CD4-positive, alpha-beta T cell treated with Interleukin-4 for 4 hours (primary cell): ENCODE data around the gene WDR86.
A peak's percentile ranks its signal among the peaks of the same experiment; 100 is the strongest.

ENCODE experiments used
- DNase-seq: peaks from one replicate; pipeline ENCODE4 v3.0.0-alpha.2; 2020

Gene WDR86, protein sequence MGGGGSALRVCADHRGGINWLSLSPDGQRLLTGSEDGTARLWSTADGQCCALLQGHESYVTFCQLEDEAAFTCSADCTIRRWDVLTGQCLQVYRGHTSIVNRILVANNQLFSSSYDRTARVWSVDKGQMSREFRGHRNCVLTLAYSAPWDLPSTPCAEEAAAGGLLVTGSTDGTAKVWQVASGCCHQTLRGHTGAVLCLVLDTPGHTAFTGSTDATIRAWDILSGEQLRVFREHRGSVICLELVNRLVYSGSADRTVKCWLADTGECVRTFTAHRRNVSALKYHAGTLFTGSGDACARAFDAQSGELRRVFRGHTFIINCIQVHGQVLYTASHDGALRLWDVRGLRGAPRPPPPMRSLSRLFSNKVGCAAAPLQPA

DNA sequence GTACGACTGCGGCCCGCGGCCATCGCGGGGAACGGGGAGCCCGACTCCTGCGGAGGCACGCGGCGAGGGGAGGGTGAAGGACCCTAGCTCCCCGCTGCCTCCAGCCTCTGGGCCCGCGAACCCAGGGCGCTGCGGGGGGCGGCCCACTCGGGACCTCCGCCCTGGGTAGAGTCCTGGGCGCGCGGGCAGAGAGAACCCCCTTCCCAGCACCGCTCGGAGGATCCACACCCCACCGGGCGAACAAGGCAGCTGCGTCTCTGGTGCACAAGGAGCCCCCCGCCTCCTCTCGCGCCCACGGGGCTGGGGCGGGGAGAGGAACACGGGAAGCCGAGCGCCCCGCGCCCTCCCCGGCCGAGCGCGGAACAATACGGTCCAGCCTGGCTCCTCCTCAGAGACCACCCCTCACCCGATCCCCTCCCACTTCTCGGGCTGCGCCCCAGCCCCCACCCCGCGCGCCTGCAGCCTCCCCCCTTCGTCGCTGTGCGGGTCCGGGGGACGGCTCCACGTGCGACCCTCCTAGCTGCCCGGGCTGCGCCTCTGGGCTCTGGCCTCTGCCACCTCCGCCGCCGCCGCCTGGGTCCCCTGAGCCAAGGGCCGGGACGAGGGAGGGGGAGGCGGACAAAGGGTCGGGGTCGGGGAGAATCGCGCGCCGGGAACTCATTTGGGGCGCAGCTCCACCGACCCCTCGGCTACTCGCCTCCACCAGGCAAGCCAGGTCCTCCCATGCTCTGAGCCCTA lies at the start of gene WDR86:
Gene WDR86 (minus strand): TSS at position 372 of the 738 bp plus-strand sequence. CDS start 449 bp downstream, outside the sequence.
- peak; percentile 24 for DNase-seq

DNA sequence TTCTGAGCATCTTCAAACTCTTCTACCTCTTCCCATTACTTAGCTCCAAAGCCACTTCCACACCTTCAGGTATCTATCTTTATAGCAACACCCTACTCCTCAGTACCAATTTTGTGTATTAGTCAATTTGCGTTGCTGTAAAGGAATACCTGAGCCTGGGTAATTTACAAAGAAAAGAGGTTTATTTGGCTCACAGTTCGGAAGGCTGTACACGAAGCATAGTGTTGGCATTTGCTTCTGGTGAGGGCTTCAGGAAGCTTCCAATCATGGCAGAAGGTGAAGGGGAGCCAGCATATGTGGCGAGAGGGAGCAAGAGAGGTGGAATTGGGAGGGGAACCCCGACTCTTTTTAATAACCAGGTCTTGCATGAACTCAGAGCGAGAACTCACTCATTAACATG lies 47.7 kb upstream of the WDR86 start:
- DNase-seq: no peak

DNA sequence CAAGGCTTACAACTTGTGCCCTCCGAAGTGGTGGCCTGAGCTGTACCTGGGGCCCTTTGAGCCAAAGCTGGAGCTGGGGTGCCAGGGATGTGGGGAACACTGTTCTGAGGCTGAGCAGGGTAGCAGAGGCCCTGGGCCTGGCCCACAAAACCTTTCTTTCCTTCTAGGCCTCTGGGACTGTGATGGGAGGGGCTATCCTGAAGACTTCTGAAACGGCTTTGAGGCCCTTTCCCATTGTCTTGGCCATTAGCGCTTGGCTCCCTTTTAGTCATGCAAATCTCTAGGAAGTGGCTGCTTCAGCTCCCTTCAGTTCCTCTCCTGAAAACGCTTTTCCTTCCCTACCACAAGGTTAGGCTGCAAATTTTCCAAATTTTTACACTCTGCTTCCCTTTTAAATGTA lies 46.9 kb upstream of the WDR86 start:
- no peak for DNase-seq

DNA sequence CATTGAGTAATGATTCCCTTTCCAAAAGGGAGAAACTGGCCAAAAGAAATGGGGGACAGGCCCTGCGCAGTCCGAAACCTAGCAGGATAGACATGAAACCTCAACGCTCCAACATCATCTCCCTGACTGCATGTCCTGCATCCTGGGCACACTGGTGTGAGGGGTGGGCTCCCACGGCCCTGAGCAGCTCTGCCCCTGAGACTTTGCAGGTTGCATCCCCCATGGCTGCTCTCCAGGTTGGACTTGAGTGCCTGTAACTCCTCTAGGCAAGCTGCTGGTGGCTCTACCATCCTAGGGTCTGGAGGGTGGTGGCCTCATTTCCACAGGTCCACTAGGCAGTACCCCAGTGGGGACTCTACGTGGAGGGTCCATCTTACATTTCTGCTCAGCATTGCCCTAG lies 46.4 kb upstream of the WDR86 start:
- DNase-seq: no peak

DNA sequence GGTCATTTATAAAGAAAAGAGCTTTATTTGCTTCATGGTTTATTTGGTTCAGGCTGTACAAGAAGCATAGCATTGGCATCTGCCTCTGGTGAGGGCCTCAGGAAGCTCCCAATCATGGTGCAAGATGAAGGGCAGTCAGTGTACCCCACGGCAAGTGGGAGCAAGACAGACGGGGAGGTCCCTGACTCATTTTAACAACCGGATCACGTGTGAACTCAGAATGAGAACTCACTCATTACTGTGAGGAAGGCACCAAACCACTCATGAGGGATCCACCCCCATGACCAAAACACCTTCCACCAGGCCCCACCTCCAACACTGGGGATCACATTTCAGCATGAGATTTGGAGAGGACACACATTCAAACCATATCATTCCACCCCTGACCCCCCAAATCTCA lies 45.9 kb upstream of the WDR86 start:
- DNase-seq: no peak

DNA sequence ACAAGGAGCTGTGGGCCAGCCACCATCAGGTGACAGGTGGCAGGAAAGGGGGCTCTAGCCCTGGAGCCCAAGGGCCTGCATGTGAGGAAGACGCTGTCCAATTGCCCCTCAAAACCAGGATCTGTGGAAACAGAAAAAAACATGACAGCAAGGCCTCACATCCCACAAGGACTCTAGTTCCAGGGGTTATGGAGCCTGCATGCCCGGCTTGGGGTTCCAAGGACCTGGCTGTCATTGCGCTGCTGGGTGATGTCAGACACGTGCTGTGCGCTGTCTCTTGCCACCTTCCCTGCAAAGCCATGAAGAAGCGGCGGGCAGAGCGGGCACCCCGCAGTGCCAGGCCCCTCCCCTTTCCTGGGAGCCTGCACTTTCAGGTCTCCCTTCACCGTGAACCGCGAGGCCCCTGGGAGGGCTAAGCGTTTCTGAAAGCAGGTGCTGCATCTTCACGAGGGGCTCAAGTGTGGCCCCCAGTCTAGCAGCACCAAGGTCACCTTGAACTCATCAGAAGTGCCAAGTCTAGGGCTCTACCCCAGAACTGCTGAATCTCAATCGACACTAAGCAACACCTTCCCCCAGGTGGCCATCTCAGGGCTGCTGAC lies 45.2 kb upstream of the WDR86 start:
- no peak for DNase-seq

DNA sequence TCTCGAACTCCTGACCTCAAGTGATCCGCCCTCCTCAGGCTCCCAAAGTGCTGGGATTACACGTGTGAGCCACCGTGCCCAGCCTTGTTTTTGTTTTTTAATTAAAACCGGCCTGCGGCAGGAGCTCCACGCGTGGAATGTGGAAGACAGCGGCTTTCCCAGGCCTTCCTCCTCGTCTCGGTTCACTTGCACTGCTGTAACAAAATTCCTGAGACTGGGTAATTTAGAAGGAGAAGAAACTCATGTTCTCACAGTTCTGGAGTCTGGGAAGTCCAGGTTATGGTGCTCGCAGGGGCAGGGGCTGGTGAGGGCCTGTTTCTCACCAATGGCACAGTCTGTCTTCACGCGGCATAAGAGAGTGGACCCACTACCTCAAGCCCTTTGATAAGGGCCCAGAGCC lies 44.5 kb upstream of the WDR86 start:
- no peak for DNase-seq

DNA sequence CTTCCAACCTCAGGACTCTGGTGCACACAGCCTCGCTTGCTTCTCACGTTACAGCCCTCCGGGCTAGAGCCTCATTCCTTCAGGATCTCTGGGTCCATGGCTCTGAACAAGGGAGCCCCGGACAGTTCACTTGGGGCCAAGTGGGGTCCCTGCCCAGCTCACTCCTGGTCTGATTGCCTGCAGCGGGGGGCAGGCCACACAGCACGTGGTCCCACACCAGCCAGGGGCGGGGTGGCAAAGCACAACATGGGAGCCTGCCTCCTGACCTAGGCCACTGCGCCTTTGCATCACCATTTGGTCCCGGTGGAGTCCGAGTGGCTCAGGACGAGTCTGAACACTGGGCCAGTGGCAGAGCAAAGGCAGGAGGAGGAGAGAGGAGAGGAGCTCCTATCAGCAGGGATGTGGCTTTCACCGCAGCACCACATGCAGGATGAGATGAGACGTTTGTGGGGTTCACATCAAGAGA lies 43.5 kb upstream of the WDR86 start:
- DNase-seq: no peak

DNA sequence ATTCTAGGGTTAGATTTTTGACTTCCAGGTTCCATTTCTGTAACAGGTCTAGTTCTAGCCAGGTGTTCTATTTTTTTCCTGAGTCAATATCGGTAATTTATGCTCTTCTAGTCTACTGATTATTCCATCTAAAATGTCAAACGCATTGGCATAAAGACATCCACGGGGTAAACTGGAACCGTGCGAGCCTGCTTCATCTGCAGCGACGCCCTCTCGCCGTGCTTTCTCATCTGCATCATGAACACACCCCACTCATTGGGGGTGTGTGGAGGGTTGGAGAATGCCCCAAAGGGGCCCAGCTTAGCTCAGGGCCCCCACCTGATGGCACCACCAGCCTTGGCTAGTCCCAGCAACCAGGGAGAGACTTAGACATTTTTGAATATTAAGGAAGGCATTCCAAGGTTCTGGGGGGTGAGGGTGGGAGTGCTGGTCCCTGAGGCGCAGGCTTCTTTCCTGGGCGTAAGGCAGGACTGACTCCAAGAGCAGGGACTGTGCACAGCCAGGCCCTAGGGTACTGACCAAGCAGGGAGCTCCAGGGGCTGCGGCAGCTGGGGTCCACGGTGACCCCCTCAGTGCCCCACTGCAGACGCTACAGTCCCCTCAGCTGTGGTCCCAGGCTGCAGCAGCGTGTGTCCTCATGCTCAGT lies 43.0 kb upstream of the WDR86 start:
- no peak for DNase-seq

DNA sequence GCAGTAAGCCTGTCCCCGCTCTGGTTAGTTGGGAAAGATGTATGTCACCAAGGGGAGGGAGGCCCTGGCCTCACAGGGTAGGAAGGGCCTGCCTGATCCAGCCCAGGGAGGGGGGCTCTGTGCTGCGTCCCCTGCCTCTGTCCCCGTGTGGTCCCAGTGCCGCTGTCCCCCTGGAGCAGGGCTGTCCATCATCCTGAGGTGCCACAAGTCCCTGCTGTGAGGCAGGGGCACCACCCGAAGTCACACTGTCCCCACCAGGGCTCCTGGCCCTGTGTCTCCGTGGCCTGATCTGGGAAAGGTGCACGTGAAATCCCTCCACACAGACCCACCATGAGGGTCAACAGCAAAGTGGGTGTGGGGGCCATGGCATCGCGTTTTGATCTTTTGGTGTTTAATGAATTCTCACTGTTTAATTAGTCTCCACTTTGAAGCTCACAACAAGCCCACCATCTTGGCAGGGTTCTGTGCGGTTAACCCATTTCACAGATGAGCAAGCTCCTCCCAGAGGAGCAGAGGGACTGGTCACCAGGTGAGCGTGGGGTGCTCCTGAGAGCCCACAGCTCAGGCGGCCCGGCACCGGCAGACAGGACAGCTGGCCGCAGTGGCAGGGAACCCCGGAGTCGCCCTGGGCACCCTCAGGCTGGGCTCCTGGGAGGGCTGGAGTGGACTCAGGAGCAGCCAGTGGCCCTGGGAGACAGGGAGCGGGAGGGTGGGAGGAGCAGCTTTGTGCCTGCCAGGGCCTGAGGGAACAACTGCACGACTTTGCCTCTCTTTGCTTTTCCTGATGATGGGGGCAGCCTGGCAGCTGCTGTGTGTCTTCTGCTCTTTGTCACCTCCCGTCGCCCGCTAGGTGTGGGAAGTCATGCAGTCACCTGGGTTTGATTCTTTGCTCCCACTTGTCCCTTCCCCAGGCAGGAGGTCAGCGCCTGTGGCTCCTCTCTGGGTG lies 42.1 kb upstream of the WDR86 start:
- no peak for DNase-seq

DNA sequence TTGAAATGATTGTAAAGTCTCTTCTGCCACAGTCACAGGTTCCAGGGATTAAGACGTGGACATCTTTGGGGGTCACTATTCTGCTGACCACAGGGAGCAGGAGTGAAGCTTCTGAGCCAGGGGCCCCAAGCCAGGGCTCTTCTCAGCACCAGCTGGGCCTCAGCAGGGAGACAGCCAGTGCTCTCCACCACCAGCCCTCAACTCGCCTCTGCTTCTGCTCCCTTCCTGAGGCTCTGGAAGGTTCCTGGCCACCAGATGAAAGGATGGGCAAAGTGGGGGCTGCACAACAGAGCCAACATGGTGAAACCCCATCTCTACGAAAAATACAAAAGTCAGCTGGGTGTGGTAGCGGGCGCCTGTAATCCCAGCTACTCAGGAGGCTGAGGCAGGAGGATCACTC lies 41.3 kb upstream of the WDR86 start:
- no peak for DNase-seq

DNA sequence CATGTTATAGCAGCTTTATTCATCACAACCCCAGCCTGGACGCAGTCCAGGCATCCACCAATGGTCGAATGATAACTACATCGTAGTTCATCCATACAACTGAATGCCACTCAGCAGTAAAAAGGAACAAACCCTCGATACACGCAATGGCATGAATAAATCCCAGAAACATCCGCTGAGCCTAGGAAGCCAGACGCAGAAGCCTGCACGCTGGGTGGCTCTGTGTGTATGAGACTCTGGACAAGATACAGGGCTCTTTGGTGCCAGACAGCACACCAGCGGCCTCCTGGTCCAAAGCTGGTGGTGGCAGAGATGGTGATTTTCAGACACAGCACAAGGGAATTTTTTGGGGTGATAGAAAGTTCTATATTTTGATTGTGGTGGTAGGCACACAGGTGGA lies 40.2 kb upstream of the WDR86 start:
- no peak for DNase-seq

DNA sequence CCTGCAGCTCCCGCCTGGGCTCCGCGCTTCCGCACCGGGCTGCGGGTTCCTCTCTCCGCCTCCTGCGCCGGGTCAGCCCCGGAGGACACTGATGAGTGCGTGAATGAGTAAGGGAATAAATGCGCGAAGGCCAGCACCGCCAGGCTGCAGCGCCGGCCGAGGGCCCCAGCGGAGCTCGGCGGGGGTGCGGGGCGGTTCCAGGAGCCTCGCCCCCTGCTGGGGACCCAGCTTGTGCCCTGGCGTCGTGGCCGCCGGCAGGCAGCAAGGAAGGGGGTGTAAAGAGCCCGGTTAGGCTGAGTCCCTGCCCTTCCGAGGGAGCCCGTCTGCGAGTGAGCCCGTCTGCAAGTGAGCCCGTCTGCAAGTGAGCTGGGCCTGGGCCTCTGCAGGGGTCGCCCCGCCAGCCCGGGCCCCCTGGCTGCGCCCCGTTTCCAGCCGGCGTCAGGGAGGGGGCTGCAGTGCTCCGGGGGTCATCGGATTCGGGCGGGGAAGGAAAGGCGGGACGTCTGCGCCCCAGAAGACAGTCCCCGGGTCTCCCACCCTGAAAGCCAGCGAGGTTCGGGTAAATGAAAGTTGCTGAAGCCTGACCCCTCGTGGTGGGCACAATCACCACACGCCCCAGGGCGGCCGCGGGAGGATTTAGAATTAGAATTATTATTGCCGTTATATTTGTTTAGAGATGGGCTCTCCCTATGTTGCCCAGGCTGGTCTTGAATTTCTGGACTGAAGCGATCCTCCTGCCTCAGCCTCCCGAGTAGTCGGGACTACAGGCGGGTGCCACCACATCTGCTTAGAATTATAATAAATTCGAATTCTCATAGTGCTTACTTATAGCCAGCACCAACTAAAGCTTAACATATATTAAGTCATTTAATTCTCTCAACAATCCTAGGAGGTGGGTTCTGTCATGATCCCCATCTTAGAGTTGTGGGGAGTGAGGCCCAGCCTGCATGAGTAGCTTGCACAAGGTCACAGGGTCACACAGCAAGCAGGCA lies 38.7 kb upstream of the WDR86 start:
- DNase-seq: peak; percentile 78

DNA sequence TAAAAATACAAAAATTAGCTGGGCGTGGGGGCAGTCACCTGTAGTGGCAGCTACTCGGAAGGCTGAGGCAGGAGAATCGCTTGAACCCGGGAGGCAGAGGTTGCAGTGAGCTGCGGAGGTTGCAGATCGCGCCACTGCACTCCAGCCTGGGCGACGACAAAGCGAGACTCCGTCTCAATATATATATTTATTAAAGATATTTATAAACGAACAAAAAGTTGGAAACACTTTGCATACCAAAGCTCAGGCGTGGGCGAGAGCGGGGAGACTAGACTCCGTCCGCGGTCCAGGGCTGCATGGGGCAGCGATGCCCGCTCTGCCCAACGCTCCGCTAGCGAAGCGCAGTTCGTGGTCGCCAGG lies 38.0 kb upstream of the WDR86 start:
- no peak for DNase-seq

DNA sequence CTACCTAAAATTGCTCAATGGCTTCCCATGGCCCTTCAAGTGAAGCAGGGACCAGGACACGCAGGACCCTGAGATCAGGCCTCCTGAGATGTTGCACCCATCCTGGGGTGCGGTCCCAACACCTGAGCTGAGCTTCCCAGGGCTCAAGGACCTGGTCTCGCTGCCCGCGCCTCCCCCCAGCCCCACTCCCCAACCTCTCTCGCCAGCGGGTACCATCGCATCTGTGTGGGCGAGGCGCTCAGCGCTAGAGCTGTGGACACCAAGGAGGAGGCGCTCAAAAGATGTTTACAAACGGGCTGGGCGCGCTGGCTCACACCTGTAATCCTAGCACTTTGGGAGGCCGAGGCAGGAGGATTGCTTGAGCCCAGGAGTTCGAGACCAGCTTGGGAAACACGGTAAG lies 37.5 kb upstream of the WDR86 start:
- no peak for DNase-seq

DNA sequence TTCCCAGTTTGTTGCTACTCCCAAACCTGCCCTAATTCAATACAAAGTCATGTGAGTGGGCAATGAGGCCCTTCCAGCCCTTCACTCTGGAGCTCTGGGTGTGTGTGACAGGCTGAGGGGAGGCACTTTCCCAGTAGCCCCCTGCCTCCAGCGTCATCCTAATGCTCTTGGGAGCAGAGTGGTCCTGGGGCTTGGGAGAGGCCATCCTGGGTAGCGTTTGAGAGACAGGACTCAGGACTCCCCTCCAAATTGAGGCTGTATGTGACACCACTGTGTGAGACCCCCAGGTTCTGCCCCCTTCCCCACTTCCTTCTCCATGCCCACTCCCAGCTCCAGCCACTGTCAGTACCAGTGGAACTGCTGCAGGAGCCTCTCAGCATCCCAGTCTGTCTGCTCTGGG lies 36.6 kb upstream of the WDR86 start:
- no peak for DNase-seq

DNA sequence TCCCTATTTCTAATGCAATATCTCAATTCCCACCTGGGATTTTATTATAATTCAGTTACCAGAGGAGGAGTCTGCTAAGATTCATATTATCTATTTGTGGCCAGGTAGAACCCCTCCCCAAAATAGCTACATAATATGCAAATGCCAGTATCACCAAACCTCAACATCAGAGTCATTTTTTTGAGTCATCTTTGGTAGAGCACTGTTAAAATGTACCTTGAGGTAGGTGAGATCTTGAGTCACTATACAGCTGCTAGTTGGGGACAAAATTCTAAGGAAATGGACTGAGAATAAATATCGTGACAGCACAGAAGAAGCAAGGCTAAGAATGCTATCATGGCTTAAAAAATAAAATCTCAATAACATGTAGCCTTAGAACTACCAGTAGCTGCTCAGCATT lies 34.8 kb upstream of the WDR86 start:
- peak; percentile 7 for DNase-seq

DNA sequence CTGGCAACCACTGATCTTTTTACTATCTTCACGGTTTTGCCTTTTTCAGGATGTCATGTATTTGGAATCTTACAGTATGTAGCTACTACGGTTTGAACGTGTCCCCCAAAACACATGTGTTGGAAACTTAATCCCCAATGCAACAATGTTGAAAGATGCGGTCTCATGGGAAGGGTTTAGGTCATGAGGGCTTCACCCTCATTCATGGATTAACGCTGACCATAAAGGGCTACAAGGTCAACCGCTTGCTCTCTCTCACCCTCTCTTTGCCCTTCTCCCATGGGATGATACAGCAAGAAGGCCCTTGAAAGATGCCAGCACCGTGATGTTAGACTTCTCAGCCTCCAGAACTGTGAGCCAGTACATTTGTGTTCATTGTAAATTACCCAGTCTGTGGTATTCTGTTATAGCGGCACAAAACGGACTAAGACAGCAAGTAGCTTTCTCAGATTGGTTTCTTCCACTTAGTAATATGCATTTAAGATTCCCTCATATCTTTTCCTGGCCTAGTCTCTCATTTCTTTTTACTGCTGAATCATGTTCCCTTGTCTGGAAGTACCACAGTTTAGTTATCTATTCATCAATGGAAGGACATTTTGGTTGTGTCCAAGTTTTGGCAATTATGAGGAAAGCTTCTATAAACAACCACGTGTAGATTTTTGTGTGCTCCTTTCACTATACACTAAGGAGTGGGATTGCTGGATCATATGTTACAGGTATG lies 33.1 kb upstream of the WDR86 start:
- no peak for DNase-seq

DNA sequence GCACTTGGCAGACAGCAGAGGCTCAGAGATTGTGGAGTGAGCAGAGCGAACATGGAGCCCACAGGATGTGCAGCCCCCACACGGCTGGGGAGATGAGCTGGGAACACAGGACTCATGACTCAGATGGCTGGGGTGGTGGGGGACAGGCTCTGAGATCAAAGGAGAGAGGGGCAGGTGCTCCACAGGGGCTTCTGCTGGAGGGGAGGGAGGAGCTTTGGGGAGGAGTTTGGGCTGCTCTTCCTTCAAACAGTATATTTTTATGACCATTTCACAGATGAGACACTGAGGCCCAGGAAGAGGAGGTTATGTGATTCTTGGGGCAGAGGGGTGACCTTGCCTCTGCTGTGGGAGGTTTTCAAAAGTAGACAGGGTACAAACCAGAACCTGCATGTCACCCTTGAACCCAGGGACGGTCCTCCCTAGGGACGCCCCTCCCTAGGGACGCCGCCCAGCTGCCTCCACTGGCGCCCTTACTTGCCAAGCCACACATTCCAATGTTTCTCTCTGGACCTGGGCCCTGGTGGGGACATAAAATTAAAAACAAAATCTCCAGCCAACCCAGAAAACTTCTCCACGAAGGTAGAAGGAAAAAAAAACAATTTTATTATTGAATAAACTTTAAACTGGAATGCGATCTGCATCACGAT lies 31.1 kb upstream of the WDR86 start:
- DNase-seq: no peak
